Panc1 (cell line): ENCODE results near the gene STX18.

Source experiments
- CTCF ChIP-seq: fragments of 450-650 bp; IDR thresholded peaks from 2 replicates; pipeline ENCODE4 v1.5.1; 2017; ENCODE audit warnings: mild to moderate bottlenecking
- POLR2AphosphoS5 ChIP-seq: IDR thresholded peaks from 2 replicates; pipeline ENCODE4 v1.6.1; 2012; ENCODE audit warnings: mild to moderate bottlenecking, low read depth, low read length, moderate library complexity
- SIN3A ChIP-seq: IDR thresholded peaks from 2 replicates; pipeline ENCODE4 v1.6.1; 2012; ENCODE audit warnings: low read depth, mild to moderate bottlenecking, low read length, moderate library complexity, borderline replicate concordance; ENCODE audit not compliant: insufficient read depth
- TF ChIP-seq, protein P1 (sequence below), 2 experiments: IDR thresholded peaks; 2 replicates each; pipeline ENCODE4 v1.6.1; 2011 to 2012; ENCODE audit warnings: low read depth in 2 of 2, control low read depth in 1 of 2, low read length in 1 of 2, mild to moderate bottlenecking in 1 of 2, moderate library complexity in 1 of 2; ENCODE audit not compliant: insufficient read depth in 1 of 2

DNA sequence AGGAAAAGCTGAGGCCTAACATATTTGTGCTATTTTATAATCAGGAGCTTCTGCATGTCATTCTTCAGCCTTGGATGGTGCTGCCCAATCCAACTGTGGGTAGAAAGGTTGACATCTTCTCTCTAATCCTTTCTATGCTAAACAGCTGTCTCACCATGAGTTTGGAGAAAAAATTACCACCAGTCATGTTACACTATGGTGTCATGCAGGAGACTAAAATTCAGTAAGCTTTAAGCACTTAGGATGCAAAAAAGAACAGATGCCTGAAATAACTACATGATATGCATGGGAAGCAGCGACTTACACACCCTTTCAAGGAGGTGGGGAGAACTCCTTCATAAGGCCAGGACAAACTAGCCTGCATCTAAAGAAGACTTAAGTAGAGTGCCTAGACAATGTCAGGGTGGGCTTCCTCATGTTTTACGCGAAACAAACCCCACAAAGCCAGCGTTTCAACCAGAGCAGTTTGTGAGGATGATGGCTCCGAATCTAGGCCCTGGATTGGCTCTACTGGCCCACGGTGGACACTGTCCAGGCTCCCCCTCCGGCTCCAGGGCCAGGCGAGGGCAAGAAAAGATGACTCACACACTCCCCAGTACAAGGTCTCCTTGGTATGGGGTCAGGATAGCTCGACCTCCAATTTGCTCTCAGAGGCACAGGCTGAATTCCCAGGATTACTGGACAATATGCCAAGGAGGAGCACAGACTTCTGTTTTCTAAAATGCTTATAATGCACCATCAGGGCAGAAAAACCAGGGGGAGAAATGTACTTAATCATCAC is 45.1 kb downstream of the STX18 start:
- TF ChIP-seq, protein P1, sequence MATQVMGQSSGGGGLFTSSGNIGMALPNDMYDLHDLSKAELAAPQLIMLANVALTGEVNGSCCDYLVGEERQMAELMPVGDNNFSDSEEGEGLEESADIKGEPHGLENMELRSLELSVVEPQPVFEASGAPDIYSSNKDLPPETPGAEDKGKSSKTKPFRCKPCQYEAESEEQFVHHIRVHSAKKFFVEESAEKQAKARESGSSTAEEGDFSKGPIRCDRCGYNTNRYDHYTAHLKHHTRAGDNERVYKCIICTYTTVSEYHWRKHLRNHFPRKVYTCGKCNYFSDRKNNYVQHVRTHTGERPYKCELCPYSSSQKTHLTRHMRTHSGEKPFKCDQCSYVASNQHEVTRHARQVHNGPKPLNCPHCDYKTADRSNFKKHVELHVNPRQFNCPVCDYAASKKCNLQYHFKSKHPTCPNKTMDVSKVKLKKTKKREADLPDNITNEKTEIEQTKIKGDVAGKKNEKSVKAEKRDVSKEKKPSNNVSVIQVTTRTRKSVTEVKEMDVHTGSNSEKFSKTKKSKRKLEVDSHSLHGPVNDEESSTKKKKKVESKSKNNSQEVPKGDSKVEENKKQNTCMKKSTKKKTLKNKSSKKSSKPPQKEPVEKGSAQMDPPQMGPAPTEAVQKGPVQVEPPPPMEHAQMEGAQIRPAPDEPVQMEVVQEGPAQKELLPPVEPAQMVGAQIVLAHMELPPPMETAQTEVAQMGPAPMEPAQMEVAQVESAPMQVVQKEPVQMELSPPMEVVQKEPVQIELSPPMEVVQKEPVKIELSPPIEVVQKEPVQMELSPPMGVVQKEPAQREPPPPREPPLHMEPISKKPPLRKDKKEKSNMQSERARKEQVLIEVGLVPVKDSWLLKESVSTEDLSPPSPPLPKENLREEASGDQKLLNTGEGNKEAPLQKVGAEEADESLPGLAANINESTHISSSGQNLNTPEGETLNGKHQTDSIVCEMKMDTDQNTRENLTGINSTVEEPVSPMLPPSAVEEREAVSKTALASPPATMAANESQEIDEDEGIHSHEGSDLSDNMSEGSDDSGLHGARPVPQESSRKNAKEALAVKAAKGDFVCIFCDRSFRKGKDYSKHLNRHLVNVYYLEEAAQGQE (IDR thresholded peaks at IDR 0.05; ENCODE audit: insufficient read depth in 1 of 2, low read depth in 2 of 2, low read length in 1 of 2) = no peak
- no peak for TF ChIP-seq CTCF
- TF ChIP-seq SIN3A = no peak
- TF ChIP-seq POLR2AphosphoS5 = no peak
